ENCODE results near the gene FAM168A.

The FAM168A gene

GRCh38 chr11:73480677-73481076 is 117.2 kb downstream of the FAM168A start:
- H3K9me2 ChIP-seq (replicated peaks; ENCODE audit: insufficient read depth, low read length) = no peaks in the 10 kb centered on the region
- DNase-seq = no peak
- H3K4me2 ChIP-seq (ENCODE audit: low read depth, low read length) = no peak overlapping the region
- no peak overlapping the region for H2AFZ ChIP-seq (ENCODE audit: low read length)
- no peaks in the 10 kb centered on the region for H3K27me3 ChIP-seq (replicated peaks; ENCODE audit: insufficient read depth, low read length)
- no peaks in the 10 kb centered on the region for H3K4me1 ChIP-seq (ENCODE audit: low read length)
- H3K27ac ChIP-seq (ENCODE audit: low read length) = no peak overlapping the region
- H3K36me3 ChIP-seq (replicated peaks; ENCODE audit: insufficient read depth, low read length) = no peaks in the 10 kb centered on the region
- no peaks in the 10 kb centered on the region for H3F3A ChIP-seq (ENCODE audit: insufficient read depth, low read length)
- H3K9ac ChIP-seq (ENCODE audit: low read length) = no peak overlapping the region
- TF ChIP-seq, protein P1, sequence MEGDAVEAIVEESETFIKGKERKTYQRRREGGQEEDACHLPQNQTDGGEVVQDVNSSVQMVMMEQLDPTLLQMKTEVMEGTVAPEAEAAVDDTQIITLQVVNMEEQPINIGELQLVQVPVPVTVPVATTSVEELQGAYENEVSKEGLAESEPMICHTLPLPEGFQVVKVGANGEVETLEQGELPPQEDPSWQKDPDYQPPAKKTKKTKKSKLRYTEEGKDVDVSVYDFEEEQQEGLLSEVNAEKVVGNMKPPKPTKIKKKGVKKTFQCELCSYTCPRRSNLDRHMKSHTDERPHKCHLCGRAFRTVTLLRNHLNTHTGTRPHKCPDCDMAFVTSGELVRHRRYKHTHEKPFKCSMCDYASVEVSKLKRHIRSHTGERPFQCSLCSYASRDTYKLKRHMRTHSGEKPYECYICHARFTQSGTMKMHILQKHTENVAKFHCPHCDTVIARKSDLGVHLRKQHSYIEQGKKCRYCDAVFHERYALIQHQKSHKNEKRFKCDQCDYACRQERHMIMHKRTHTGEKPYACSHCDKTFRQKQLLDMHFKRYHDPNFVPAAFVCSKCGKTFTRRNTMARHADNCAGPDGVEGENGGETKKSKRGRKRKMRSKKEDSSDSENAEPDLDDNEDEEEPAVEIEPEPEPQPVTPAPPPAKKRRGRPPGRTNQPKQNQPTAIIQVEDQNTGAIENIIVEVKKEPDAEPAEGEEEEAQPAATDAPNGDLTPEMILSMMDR (IDR thresholded peaks at IDR 0.05; ENCODE audit: low read length) = no peak
- TF ChIP-seq EZH2 (optimal IDR thresholded peaks at IDR 0.05; ENCODE audit: low read depth, low read length) (no peak), EZH2phosphoT487 (IDR thresholded peaks at IDR 0.05; ENCODE audit: low read length) (no peak)
- H4K20me1 ChIP-seq (ENCODE audit: insufficient read depth, low read length) = no peaks in the 10 kb centered on the region
- H3K9me3 ChIP-seq (replicated peaks; ENCODE audit: insufficient read depth, low read length) = no peaks in the 10 kb centered on the region
- no peak overlapping the region for H3K4me3 ChIP-seq (ENCODE audit: low read length)
- H3K79me2 ChIP-seq (ENCODE audit: low read length) = no peaks in the 10 kb centered on the region

DNA sequence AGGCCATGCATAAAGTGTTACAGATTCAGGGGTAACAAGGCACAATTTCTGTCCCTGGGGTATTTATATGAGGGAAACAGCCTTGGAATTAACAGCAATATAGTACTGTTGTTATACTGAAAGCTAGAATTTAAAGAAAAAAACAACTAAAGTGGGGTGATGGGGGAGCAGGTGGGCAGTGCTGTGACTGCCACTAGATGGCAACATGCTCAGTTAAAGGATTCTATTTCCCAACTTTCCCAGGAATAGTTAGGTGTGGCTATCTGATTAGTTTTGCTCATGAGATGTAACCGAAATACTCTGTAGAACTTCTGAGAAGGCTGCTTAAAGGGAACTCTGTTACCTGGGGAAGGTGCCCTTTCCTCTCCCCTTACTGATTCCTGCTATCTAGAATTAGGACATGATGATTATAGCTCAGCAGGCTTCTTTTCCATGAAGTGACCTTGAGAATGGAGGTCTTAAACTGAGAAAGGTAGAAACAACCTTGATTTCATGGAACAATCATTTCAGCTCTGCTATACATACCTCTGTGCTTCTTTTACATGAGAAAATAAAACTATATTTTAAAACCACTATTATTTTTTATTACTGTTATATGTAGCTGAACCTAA is 119.1 kb downstream of the FAM168A start:
- Histone ChIP-seq H2AFZ (ENCODE audit: low read length) (no peak overlapping the region), H3K27me3 (replicated peaks; ENCODE audit: insufficient read depth, low read length) (no peaks in the 10 kb centered on the region), H3K4me2 (ENCODE audit: low read depth, low read length) (no peak overlapping the region), H3K9me2 (replicated peaks; ENCODE audit: insufficient read depth, low read length) (no peaks in the 10 kb centered on the region), H3K27ac (ENCODE audit: low read length) (no peak overlapping the region), H4K20me1 (ENCODE audit: insufficient read depth, low read length) (no peaks in the 10 kb centered on the region), H3K36me3 (replicated peaks; ENCODE audit: insufficient read depth, low read length) (no peaks in the 10 kb centered on the region), H3K4me3 (ENCODE audit: low read length) (no peak overlapping the region), H3K4me1 (ENCODE audit: low read length) (no peaks in the 10 kb centered on the region), H3K9ac (ENCODE audit: low read length) (no peak overlapping the region), H3K9me3 (replicated peaks; ENCODE audit: insufficient read depth, low read length) (no peaks in the 10 kb centered on the region), H3F3A (ENCODE audit: insufficient read depth, low read length) (no peaks in the 10 kb centered on the region), H3K79me2 (ENCODE audit: low read length) (no peaks in the 10 kb centered on the region)
- TF ChIP-seq EZH2phosphoT487 (IDR thresholded peaks at IDR 0.05; ENCODE audit: low read length) = no peak
- TF ChIP-seq, protein P1 (IDR thresholded peaks at IDR 0.05; ENCODE audit: low read length) = peak; percentile 76
- no peak for TF ChIP-seq EZH2 (optimal IDR thresholded peaks at IDR 0.05; ENCODE audit: low read depth, low read length)
- peak; percentile 21 for DNase-seq

DNA sequence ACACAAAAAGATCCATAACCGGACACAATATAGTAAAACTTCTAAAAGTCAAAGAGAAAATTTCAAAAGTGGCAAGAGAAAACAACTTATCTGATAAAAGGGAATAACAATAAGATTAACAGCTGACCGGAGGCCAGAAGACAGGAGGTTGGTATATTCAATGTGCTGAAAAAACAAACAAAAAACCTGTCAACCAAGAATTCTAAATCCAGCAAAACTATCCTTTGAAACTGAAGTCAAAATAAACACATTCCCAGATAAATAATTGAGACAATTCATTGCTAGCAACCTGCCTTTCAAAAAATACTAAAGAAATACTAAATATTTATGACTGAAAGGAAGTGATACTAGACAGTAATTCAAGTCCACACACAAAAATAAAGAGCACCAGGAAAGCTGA is 120.4 kb downstream of the FAM168A start:
- no peaks in the 10 kb centered on the region for H3K9me2 ChIP-seq (replicated peaks; ENCODE audit: insufficient read depth, low read length)
- no peak overlapping the region for H3K4me2 ChIP-seq (ENCODE audit: low read depth, low read length)
- H3F3A ChIP-seq (ENCODE audit: insufficient read depth, low read length) = no peaks in the 10 kb centered on the region
- H3K36me3 ChIP-seq (replicated peaks; ENCODE audit: insufficient read depth, low read length) = no peaks in the 10 kb centered on the region
- H3K4me3 ChIP-seq (ENCODE audit: low read length) = no peak overlapping the region
- H3K9me3 ChIP-seq (replicated peaks; ENCODE audit: insufficient read depth, low read length) = no peaks in the 10 kb centered on the region
- no peaks in the 10 kb centered on the region for H3K4me1 ChIP-seq (ENCODE audit: low read length)
- no peaks in the 10 kb centered on the region for H3K27me3 ChIP-seq (replicated peaks; ENCODE audit: insufficient read depth, low read length)
- TF ChIP-seq, protein P1 (IDR thresholded peaks at IDR 0.05; ENCODE audit: low read length) = no peak
- TF ChIP-seq EZH2phosphoT487 (IDR thresholded peaks at IDR 0.05; ENCODE audit: low read length) (no peak), EZH2 (optimal IDR thresholded peaks at IDR 0.05; ENCODE audit: low read depth, low read length) (no peak)
- H3K27ac ChIP-seq (ENCODE audit: low read length) = no peak overlapping the region
- H2AFZ ChIP-seq (ENCODE audit: low read length) = no peak overlapping the region
- DNase-seq = no peak
- no peaks in the 10 kb centered on the region for H3K79me2 ChIP-seq (ENCODE audit: low read length)
- no peaks in the 10 kb centered on the region for H4K20me1 ChIP-seq (ENCODE audit: insufficient read depth, low read length)
- H3K9ac ChIP-seq (ENCODE audit: low read length) = no peak overlapping the region
